Left renal pelvis (tissue), 4 donors: Measurements from ENCODE around the gene CPNE5. TPM values are rescaled to one million over a fixed set of nuclear protein-coding genes. Genes with fewer than 3 reads are reported as not detected.

Experiments used
- DNase-seq, 4 donors: peaks; one replicate each; pipeline ENCODE4 v3.0.0-alpha.2; 2013; ENCODE audit warnings: low read depth in 4 of 4, low spot score in 3 of 4
- polyA plus RNA-seq, 4 donors: library from polyadenylated mRNA; unstranded; fragments of 120-200 nt; gene quantifications; one replicate each; pipeline ENCODE4 v1.2.1, GENCODE V29; 2013; ENCODE audit not compliant: insufficient read length in 4 of 4

CPNE5 gene
- polyA plus RNA-seq, 4 donors: 7.7 to 15.0 (median 11.8) TPM

GRCh38 chr6:36837022-36837339, 2.3 kb downstream of the CPNE5 start:
- no peak for DNase-seq

- DNase-seq: no peak
These were observed 2.9 kb downstream of the CPNE5 start for GRCh38 chr6:36836111-36837021.

DNA sequence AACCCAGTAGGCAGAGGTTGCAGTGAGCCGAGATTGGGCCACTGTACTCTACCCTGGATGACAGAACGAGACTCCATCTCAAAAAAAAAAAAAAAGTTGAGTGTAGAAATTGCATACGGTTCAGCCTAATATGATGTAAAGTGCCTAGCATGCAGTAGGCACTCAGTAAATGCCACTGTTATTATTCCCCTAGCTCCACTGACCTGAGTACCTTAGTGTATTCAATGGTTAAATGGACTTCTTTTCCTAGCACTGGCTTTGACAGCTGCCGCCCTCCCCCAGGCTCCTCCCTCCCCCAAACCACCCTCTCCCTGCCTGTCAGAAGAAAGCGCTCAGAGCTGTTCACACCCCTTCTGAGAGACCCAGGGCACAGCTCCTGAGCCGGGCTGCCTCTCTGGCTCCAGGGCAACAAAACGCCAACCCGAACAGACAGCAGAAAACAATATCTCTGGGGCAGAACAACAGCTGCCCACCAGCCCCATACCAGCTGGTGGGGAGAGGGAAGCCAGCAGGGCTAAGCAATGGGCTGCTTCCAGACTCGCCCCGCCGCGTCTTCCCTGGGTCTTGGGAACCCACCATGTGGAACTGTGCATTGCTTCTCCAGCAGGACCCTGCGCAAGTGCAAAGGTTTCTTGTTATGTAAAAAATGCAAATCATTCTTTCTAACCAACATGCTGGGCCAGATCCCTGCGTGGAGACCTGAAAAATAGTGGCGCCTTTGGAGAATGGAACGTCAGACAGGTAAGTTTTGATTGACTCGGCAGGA, 4.5 kb downstream of the CPNE5 start:
- DNase-seq: no peak

DNA sequence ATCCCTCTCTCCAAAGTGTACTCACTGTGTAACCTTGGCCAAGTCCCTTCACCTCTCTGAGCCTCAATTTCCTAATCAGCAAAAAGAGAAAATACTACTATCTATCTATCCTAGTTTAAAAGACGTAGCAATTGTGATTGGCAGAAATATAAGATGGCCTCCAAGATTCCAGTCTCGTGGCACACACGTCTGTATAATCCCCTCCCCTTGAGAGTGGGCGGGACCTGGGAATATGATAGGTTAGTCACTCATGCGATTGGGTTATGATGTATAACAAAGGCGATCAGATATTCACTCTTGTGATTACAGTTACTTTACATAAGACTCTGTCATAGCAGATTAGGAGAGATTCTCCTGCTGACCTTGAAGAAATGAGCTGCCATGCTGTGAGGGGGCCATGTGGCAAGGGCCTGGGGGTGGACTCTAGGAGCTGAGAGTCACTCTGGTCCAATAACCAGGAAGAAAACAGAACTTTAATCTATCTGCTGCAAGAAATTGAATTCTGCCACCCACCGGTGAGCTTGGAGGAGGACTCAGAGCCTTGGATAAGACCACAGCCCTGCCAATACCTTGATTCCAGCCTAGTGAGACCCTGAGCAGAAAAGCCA, 6.0 kb downstream of the CPNE5 start:
- no peak for DNase-seq

DNA sequence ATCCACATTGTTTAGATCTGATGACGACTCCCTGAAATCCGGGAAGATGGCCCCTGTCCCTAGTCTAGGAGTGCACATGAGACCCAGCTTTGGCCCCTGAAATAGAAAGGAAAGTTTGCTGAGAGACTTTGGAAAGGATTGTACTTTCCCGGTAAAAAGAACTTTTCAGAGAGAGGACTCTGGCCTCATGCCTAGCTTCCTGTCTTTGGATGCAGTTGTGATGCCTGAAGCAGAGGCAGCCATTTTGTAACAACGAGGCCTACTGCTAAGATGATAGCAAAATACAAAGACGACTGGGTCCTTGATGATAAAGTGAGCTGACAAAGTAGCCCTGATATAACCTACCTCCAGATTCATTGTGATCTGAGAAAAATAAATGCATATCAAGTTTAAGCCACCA, 6.9 kb downstream of the CPNE5 start:
- DNase-seq: no peak

- no peak for DNase-seq
These were observed 8.7 kb downstream of the CPNE5 start for GRCh38 chr6:36830577-36830976.

- no peak for DNase-seq
These were observed 9.2 kb downstream of the CPNE5 start for GRCh38 chr6:36829919-36830544.

DNA sequence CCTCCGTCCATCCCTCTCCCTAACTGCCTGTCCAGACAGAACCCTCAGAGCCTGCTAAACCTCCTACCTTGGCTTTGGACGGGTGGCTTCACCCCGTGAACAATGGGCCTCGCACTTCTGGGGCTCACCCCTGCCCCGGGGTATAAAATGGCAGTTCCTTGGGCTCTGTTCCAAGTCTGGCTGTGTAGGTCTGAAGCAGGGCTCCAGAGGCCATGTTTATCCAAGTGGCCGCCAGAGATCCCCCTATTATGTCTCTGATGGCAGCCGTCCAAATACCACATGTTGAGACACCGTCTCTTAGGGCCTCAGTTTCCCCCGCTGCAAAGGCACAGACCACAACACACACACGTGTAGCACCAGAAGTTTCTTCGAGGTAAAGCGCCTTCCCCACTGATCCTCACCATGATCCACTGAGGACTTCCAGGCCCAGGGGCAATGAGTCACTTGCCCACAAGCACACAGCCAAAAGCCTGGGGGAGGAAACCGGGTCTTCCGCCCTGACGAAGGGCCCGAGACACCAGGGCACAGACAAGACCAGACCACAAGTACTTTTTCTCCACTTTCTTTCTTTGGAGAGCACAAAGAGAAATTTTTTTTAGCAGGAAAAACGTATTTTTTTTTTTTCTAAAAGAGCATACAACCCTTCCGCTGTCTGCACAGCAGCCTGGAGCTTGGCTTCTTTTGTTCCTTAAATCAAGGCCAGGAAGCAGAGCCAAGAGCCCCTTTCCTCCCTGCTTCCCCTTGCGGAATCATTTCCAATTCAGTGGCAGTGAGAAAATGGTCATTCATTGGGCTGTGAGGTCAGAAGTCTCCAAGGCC, 11.8 kb downstream of the CPNE5 start:
- no peak for DNase-seq

- DNase-seq: no peak
These were observed 12.6 kb downstream of the CPNE5 start for GRCh38 chr6:36826520-36827227.

- no peak for DNase-seq
These were observed 13.2 kb downstream of the CPNE5 start for GRCh38 chr6:36825994-36826393.

DNA sequence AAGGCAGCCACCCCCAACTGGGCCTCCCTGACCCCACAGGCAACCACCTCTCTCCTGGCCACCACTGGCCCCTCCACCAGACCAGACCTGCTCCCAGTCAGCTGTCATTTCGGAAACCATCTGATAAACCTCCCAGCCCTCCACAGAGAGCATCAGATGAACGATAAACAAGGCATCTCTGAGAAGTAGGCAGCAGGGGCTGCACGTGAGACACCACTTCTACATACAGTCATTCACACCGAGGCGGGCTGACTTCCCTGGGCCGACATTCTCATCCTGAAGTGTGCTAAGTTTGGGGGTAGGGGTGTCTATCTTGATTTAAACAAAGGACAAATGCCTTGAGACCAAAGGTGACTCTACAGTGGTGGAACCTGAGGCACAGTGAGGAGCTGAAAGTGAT, 13.8 kb downstream of the CPNE5 start:
- no peak for DNase-seq

GRCh38 chr6:36824253-36824652, 15.0 kb downstream of the CPNE5 start:
- DNase-seq: no peak

GRCh38 chr6:36823421-36824096, 15.7 kb downstream of the CPNE5 start:
- DNase-seq: no peak

GRCh38 chr6:36822506-36823269, 16.6 kb downstream of the CPNE5 start:
- no peak for DNase-seq

- no peak for DNase-seq
These were observed 17.5 kb downstream of the CPNE5 start for GRCh38 chr6:36821581-36822335.

GRCh38 chr6:36820700-36821580, 18.3 kb downstream of the CPNE5 start:
- DNase-seq: no peak

DNA sequence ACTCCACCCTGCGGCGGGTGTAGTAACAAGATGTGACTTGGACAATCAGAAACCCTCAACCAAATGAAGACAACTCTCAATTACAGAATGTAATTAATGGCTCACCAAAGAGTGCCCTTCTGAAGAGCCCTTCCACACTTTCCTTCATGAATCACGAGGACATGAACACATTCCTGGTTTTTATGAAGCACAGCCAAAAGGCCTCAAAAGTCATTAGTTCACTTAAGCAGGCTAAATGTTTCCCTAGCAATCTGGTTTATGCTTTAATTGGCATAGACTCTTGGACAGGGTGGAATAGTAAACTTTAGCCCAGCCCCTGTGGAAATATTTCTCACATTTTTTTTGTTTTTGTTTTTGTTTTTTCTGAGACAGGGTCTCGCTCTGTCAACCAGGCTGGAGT, 20.5 kb downstream of the CPNE5 start:
- no peak for DNase-seq
